ENCODE results near the gene KCNJ5. TPM values are rescaled to one million over a fixed set of nuclear protein-coding genes. Genes with fewer than 3 reads are reported as not detected.

Gene KCNJ5
- total RNA-seq, 1 experiment from 2014 or later: not detected

DNA sequence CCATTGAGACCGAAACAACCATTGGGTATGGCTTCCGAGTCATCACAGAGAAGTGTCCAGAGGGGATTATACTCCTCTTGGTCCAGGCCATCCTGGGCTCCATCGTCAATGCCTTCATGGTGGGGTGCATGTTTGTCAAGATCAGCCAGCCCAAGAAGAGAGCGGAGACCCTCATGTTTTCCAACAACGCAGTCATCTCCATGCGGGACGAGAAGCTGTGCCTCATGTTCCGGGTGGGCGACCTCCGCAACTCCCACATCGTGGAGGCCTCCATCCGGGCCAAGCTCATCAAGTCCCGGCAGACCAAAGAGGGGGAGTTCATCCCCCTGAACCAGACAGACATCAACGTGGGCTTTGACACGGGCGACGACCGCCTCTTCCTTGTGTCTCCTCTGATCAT is 20.5 kb downstream of the KCNJ5 start:
- DNase-seq: no peak
- no TSS peak for BruUV-seq (replicated peaks)

DNA sequence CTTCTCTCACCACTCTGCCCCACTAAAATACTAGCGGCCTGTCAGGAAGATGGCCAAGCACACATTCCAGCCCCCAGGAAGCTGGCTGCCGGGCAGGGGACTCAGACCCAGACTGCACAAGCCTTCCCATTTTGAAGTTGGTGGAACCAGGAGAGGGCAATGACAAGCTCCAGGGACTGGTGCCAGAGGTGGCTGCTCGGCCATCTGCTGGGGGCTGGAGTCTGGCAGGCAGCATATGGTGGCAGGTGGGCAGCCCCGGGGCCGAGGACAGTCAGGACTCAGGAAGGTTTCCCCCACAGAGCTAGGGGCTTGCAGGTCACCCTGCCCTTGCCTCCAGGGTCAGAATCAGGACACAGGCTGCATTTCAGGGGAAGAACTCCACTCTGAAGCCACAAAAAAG is 22.6 kb downstream of the KCNJ5 start:
- DNase-seq: no peak
- H3K4me1 Mint-ChIP-seq (ENCODE audit: low read depth, unreplicated experiment): no peaks in the 10 kb centered on the region
- Histone ChIP-seq H3K9me3 (no peaks in the 10 kb centered on the region), H3K4me1 (no peaks in the 10 kb centered on the region), H3K4me3 (ENCODE audit: low read depth, low read length) (no peak overlapping the region), H3K27me3 (replicated peaks; ENCODE audit: control insufficient read depth, insufficient read depth, low read length) (peaks cover 2% of the 10 kb centered on the region; the same call in 1 of the 2 replicates), H3K36me3 (ENCODE audit: control insufficient read depth, insufficient read depth, low read length) (no peaks in the 10 kb centered on the region)
- H3K36me3 Mint-ChIP-seq (ENCODE audit: insufficient read depth, unreplicated experiment): no peaks in the 10 kb centered on the region
- CTCF ChIA-PET: interaction anchor here (1.4 to 1.7 kb wide), 2 partner anchors 26 to 43 kb away, joined by 3 to 4 read pairs; no protein-coding TSS in a partner anchor
- BruUV-seq (replicated peaks): no TSS peak
- POLR2A ChIA-PET: no interaction called here
- peaks cover 11% of the 10 kb centered on the region for H3K27me3 Mint-ChIP-seq (ENCODE audit: insufficient read depth, unreplicated experiment)
- H3K27ac Mint-ChIP-seq (ENCODE audit: unreplicated experiment): no peak overlapping the region
- TF ChIP-seq, protein P1, sequence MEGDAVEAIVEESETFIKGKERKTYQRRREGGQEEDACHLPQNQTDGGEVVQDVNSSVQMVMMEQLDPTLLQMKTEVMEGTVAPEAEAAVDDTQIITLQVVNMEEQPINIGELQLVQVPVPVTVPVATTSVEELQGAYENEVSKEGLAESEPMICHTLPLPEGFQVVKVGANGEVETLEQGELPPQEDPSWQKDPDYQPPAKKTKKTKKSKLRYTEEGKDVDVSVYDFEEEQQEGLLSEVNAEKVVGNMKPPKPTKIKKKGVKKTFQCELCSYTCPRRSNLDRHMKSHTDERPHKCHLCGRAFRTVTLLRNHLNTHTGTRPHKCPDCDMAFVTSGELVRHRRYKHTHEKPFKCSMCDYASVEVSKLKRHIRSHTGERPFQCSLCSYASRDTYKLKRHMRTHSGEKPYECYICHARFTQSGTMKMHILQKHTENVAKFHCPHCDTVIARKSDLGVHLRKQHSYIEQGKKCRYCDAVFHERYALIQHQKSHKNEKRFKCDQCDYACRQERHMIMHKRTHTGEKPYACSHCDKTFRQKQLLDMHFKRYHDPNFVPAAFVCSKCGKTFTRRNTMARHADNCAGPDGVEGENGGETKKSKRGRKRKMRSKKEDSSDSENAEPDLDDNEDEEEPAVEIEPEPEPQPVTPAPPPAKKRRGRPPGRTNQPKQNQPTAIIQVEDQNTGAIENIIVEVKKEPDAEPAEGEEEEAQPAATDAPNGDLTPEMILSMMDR (IDR thresholded peaks at IDR 0.05; ENCODE audit: insufficient read depth in 1 of 2, low read depth in 1 of 2, low read length in 1 of 2, severe bottlenecking in 1 of 2, unreplicated experiment in 1 of 2): no peak
- H3K4me3 Mint-ChIP-seq (ENCODE audit: unreplicated experiment): no peak overlapping the region
- H3K9me3 Mint-ChIP-seq (ENCODE audit: unreplicated experiment): peaks cover 12% of the 10 kb centered on the region
- intact Hi-C loops (cut with micrococcal nuclease; ENCODE audit: unreplicated experiment): no loop called here

More for the DNA sequence above, 20.5 kb downstream of the KCNJ5 start:
- TF ChIP-seq, protein P1 (IDR thresholded peaks at IDR 0.05; ENCODE audit: insufficient read depth in 1 of 2, low read depth in 1 of 2, low read length in 1 of 2, severe bottlenecking in 1 of 2, unreplicated experiment in 1 of 2): no peak
- Mint-ChIP-seq H3K27me3 (ENCODE audit: insufficient read depth, unreplicated experiment) (peaks cover 11% of the 10 kb centered on the region), H3K9me3 (ENCODE audit: unreplicated experiment) (peaks cover 12% of the 10 kb centered on the region), H3K4me1 (ENCODE audit: low read depth, unreplicated experiment) (no peaks in the 10 kb centered on the region), H3K4me3 (ENCODE audit: unreplicated experiment) (no peak overlapping the region), H3K27ac (ENCODE audit: unreplicated experiment) (no peak overlapping the region), H3K36me3 (ENCODE audit: insufficient read depth, unreplicated experiment) (no peaks in the 10 kb centered on the region)
- CTCF ChIA-PET: no interaction called here
- POLR2A ChIA-PET: no interaction called here
- Histone ChIP-seq H3K36me3 (ENCODE audit: control insufficient read depth, insufficient read depth, low read length) (no peaks in the 10 kb centered on the region), H3K4me3 (ENCODE audit: low read depth, low read length) (no peak overlapping the region), H3K4me1 (no peaks in the 10 kb centered on the region; the same call in 1 of the 2 replicates), H3K9me3 (no peaks in the 10 kb centered on the region), H3K27me3 (replicated peaks; ENCODE audit: control insufficient read depth, insufficient read depth, low read length) (peaks cover 2% of the 10 kb centered on the region; the same call in 1 of the 2 replicates)
- intact Hi-C loops (cut with micrococcal nuclease; ENCODE audit: unreplicated experiment): no loop called here

DNA sequence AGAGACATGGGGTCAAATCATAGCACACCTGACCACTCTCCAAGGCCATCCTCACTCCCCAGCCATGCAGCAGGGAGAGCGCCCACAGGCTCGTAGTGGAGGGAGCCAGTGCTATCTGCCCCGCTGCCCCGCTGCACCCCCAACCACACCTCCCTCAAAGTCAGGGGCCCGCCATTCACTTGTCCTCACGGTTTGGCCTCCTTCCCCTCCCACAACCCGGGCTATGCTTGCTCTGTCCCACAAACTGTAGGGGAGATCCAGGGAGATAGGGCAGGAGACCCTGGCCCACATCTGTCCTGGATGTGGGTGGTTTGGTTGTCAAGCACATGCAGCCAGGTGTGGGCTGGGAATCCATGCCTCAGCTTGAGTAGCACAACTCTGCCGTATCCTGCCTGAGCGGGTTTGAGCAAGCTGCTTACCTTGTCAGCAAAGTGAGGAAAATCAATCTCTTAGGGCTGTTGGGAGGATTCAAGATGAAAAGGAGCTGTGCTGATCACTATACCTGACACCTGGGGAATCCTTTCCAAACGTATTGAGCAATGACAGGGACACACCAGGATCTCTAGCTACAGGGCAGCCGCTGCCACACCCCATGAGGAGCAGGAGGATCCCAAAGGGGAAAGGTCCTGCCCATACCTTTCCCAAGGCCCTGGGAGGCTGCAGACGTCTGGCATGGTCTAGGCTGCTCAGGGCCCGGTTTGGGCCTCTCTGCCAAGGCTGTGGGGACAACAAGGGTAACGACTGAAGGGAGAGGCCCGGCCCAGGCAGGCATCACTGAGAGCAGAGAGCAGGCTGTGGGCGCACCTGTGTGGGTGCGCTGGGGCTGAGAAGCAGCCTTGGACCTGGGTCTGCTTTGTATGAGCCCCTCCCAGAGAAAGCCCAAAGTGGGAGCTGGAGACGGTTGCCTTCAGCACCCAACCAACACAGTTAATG is 23.3 kb downstream of the KCNJ5 start:
- BruUV-seq (replicated peaks): no TSS peak
- CTCF ChIA-PET: interaction anchor here (0.6 to 1.4 kb wide), 3 partner anchors 17 to 42 kb away, joined by 3 read pairs; no protein-coding TSS in a partner anchor
- Histone ChIP-seq H3K36me3 (ENCODE audit: control insufficient read depth, insufficient read depth, low read length) (no peaks in the 10 kb centered on the region), H3K4me3 (ENCODE audit: low read depth, low read length) (no peak overlapping the region), H3K4me1 (no peaks in the 10 kb centered on the region), H3K9me3 (no peaks in the 10 kb centered on the region), H3K27me3 (replicated peaks; ENCODE audit: control insufficient read depth, insufficient read depth, low read length) (peaks cover 2% of the 10 kb centered on the region; the same call in 1 of the 2 replicates)
- Mint-ChIP-seq H3K4me1 (ENCODE audit: low read depth, unreplicated experiment) (no peaks in the 10 kb centered on the region), H3K36me3 (ENCODE audit: insufficient read depth, unreplicated experiment) (no peaks in the 10 kb centered on the region), H3K9me3 (ENCODE audit: unreplicated experiment) (peaks cover 12% of the 10 kb centered on the region), H3K27me3 (ENCODE audit: insufficient read depth, unreplicated experiment) (peaks cover 14% of the 10 kb centered on the region), H3K27ac (ENCODE audit: unreplicated experiment) (no peak overlapping the region), H3K4me3 (ENCODE audit: unreplicated experiment) (no peak overlapping the region)
- intact Hi-C loops (cut with micrococcal nuclease; ENCODE audit: unreplicated experiment): no loop called here
- no peak for DNase-seq
- TF ChIP-seq, protein P1 (IDR thresholded peaks at IDR 0.05; ENCODE audit: insufficient read depth in 1 of 2, low read depth in 1 of 2, low read length in 1 of 2, severe bottlenecking in 1 of 2, unreplicated experiment in 1 of 2): no peak
- POLR2A ChIA-PET: no interaction called here
